SKM-1 treated with dmso at 0.1 percent for 144 hours (cell line): ENCODE results near the gene SLC25A34.

Experiments
- DNase-seq: peaks from one replicate; lab custom pipeline; 2025; ENCODE audit not compliant: unreplicated experiment; lab: John Stamatoyannopoulos, UW

The SLC25A34 gene

GRCh38 chr1:15750924-15751323, 14.9 kb downstream of the SLC25A34 start:
- no peak for DNase-seq

- DNase-seq, result no peak
Observed at GRCh38 chr1:15751717-15752116, 15.7 kb downstream of the SLC25A34 start.

- DNase-seq, result no peak
Observed at GRCh38 chr1:15753776-15754175, 17.7 kb downstream of the SLC25A34 start.

- DNase-seq, result no peak
Observed at GRCh38 chr1:15755021-15755645, 19.1 kb downstream of the SLC25A34 start.

GRCh38 chr1:15755646-15756040, 19.6 kb downstream of the SLC25A34 start:
- no peak for DNase-seq

- no peak for DNase-seq
Observed at GRCh38 chr1:15756143-15757015, 20.3 kb downstream of the SLC25A34 start.

- no peak for DNase-seq
Observed at GRCh38 chr1:15757016-15757543, 21.0 kb downstream of the SLC25A34 start.

- DNase-seq, result no peak
Observed at GRCh38 chr1:15757575-15758342, 21.7 kb downstream of the SLC25A34 start.

GRCh38 chr1:15758343-15758931, 22.4 kb downstream of the SLC25A34 start, which contains the start of gene FBLIM1:
Gene FBLIM1, plus strand, starts transcription at chr1:15758795. Its CDS starts 6,189 bp downstream, at chr1:15764984.
- DNase-seq, result no peak

- no peak for DNase-seq
Observed at GRCh38 chr1:15758953-15759661, 23.0 kb downstream of the SLC25A34 start.

GRCh38 chr1:15760520-15761211, 24.6 kb downstream of the SLC25A34 start:
- DNase-seq, result no peak

- no peak for DNase-seq
Observed at GRCh38 chr1:15761366-15762128, 25.5 kb downstream of the SLC25A34 start.

GRCh38 chr1:15762546-15762945, 26.5 kb downstream of the SLC25A34 start:
- no peak for DNase-seq

- DNase-seq, result no peak
Observed at GRCh38 chr1:15764269-15764764, 28.3 kb downstream of the SLC25A34 start.

- no peak for DNase-seq
Observed at GRCh38 chr1:15764890-15765289, 28.8 kb downstream of the SLC25A34 start.

GRCh38 chr1:15765495-15766194, 29.6 kb downstream of the SLC25A34 start:
- no peak for DNase-seq

GRCh38 chr1:15767941-15768340, 31.9 kb downstream of the SLC25A34 start:
- no peak for DNase-seq

- DNase-seq, result no peak
Observed at GRCh38 chr1:15768388-15768787, 32.3 kb downstream of the SLC25A34 start.
